HG02588 (cell line): ENCODE measurements around the gene FHOD3.

ENCODE experiments used
- ATAC-seq: cut with Tn5 transposase; IDR thresholded peaks from one replicate; pipeline ENCODE4 v1.9.1; 2021; ENCODE audit warnings: mild to moderate bottlenecking, moderate library complexity; ENCODE audit not compliant: unreplicated experiment

The FHOD3 gene

DNA sequence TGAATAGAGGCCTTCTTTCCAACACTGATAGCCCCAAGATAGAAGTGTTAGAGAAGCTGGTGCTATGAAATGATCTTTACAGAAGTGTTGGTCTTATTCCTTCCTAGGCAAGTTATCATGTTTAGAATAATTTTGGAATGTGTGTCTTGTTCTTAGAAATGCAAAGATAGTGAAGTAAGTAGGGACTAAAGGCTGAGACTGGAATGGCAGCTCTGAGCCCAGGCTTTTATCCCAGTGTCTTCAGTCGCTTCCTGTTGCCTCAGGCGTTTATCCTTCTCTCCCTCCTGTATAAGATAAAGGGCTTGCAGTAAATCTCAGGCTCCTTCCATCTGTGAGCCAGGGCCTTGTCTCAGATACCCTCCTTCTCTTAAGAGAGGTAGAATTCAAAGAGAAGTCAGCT lies 313.1 kb downstream of the FHOD3 start:
- no peak for ATAC-seq

DNA sequence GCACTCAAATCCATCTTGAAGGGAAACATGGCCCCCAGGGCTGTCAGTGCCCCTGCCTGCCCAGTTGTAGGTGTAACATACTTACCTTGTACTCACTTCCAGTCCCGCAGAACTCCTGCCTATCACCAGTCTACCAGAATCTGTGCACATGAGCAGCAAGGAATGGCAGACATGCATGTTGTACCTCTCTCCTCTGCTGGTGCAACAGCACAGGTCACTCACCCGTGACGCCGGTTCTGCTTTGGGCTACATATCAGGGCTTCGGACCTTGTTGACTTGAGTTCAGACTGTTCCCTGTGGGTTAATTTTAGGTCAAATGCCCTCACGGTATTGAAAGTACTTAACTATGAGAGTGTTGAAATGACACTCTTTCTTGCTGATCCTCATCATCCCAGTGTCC lies 315.6 kb downstream of the FHOD3 start:
- ATAC-seq = no peak

- ATAC-seq = no peak
These were observed 316.3 kb downstream of the FHOD3 start for GRCh38 chr18:36613810-36614209.

DNA sequence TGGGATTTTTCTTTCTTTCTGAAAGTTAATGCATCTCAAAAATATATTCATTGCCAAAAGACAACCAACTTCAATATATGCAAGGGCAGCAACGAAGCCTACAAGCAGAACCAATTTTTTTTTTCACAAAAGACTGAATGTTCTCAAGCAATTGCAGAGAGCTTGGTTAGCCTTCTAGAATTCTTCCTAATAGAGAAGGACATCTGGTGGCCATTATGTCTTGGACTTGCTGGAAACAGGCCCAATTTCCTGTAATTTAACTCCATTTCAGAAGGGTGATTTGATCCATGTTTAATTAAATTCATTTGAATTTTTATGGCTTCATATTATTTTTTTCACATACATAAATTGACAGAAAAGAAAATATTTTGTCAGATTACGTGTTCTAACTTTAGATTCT lies 323.3 kb downstream of the FHOD3 start:
- ATAC-seq = no peak

DNA sequence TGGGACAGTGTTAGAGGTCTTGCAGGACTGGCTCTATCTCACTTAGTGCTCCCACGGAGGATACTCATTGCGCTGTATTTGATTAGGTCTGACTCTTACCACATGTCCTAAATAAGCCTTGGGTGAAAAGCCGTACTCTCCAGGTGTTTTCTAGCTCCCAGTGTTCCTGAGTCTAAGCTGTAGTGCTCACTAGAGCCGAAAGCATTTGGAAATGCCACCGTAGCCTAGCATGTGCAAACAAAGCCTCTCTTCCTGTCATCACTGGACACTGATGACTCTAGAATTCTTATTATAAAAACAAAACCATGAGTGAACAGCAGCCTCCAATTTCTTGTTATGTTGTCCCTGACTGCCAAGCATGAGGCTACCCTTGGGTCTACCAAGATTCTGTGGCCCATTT lies 325.1 kb downstream of the FHOD3 start:
- no peak for ATAC-seq

GRCh38 chr18:36623091-36623490 lies 325.6 kb downstream of the FHOD3 start:
- no peak for ATAC-seq

DNA sequence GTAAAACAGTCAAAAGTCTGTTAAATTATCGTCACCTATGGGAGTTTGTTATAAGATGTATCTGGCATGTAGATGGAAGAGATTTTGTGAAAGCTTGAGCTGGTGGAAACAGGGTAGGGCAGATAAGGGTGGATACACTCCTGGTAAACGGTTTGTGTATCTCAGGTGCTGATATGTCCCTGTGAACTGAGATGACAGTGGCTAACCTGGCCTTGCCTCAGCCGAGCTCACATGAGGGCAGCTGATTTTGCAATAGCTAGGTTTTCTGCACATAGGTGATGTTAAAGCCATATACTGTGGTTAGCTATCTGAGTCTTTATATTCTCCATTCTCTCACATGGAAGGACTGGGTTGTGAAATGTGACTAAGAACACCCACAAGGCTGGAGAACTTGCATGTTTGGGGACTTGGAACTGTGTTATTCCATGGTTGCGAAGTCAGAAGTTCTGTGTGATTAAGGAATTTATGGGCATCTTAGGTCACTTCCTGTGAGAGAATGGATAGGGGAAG lies 326.2 kb downstream of the FHOD3 start:
- no peak for ATAC-seq

GRCh38 chr18:36624451-36625167 lies 327.1 kb downstream of the FHOD3 start:
- ATAC-seq = no peak

DNA sequence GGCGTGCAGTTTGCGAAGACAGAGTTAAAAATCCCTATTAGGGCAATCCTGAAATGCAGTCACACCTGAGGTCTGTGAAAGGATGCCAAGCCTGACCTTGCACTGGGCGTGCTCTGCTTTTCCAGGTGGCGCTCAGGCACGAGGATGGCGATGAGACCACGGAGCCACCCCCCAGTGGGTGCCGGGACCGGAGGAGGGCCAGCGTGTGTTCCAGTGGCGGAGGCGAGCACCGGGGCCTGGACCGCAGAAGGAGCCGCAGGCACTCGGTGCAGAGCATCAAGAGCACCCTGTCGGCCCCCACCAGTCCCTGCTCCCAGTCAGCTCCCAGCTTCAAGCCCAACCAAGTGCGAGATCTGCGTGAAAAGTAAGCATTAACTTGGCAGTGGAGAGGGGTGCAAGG lies 327.9 kb downstream of the FHOD3 start:
- no peak for ATAC-seq

GRCh38 chr18:36627637-36628036 lies 330.1 kb downstream of the FHOD3 start:
- ATAC-seq = no peak

GRCh38 chr18:36628435-36629137 lies 331.1 kb downstream of the FHOD3 start:
- no peak for ATAC-seq

- no peak for ATAC-seq
These were observed 331.6 kb downstream of the FHOD3 start for GRCh38 chr18:36629138-36629530.

GRCh38 chr18:36629836-36630235 lies 332.3 kb downstream of the FHOD3 start:
- ATAC-seq = no peak

GRCh38 chr18:36630917-36631316 lies 333.4 kb downstream of the FHOD3 start:
- ATAC-seq = no peak

- peak; percentile 25 for ATAC-seq
These were observed 336.5 kb downstream of the FHOD3 start for GRCh38 chr18:36633961-36634412.

GRCh38 chr18:36634573-36635216 lies 337.2 kb downstream of the FHOD3 start:
- ATAC-seq = no peak

DNA sequence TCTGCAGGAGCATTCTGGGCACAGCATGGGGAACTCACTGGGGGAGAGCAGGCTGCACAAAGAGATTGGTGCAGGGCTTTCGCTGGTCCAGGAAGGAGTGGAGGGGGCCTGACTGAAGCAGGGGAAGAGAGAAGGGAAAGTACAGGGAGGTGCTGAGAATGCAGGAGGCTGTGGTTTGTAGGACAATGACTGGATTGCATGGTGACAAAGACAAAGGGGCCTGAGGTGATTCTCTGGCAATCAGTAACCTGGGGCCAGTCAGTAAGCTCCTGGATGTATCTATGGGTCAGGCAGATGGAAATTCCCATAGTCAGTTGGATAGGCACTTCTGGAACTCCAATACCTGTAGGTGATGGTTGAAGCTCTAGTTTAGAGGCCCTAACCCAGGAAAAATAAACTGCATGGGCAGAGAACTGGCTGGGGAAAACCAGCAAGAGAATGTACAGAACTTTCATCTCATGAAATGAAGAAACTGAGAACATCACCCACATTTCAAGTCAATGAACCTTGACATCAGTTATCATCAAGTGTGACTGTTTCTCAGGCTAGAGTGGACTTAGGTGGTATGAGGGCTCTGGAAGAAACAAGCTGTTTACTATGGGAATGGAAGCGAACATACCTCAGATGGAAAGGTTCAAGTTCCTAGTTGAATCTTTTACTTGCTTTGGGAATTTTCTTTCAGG lies 338.0 kb downstream of the FHOD3 start:
- ATAC-seq = peak; percentile 29

DNA sequence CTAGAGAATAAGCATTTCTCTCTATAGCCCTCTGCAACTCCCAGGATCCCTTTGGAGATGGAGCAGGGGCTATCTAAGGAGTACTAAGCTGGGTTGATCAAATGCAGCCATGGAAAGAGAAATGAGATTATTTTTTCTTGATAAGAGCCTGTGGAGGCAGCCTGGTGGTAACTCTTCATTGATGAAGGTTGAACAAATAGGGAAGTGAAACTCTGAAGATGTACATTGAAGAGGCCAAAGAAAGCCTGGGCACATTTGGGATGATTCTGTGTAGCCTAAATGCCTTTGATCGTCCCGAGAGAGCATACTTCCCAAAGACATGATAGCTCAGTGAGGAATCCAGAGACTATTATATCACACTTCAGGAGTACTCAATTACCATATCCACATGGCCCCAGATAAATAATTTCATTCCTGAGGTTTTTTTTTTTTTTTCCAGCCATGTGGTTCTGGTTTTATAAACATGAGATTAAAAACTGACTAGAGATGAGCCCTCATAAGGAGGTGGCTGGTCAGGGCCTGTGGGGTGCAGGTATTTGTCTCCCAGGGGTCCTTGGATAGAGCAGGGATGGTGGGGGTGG lies 338.8 kb downstream of the FHOD3 start:
- peak; percentile 43 for ATAC-seq

DNA sequence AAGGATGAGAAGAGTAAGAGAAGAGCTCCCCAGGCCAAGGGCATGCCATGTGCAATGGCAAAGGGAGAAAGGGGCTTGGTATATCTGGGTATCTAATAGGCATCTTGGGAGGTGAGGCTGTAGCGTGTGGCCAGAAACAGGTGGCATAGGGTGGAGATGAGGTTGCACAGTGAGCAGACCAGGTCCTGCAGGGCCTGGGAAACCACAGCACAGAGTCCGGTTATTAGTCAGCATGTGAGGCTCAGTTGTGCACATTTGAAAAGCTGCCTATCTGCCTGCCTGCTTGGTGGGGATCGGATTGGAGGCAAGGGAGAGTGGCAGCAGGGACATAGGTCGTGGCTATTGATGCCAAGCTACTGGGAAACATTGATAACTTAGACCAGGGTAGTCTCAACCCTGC lies 340.7 kb downstream of the FHOD3 start:
- peak; percentile 87 for ATAC-seq

GRCh38 chr18:36640021-36640952 lies 342.8 kb downstream of the FHOD3 start:
- ATAC-seq = no peak
